ENCODE results near the gene INAVA.

- no peak for TF ChIP-seq CTCF (IDR thresholded peaks at IDR 0.05; ENCODE audit: borderline replicate concordance, extremely low read depth, low read length, poor library complexity, severe bottlenecking)
- TF ChIP-seq EZH2 (IDR thresholded peaks at IDR 0.05; ENCODE audit: borderline replicate concordance, low read depth, low read length, severe bottlenecking), result no peak
Measured at GRCh38 chr1:200896531-200897196, 2.0 kb downstream of the INAVA start.

Data from DND-41 (cell line).